ENCODE data around the gene AREG. TPM values are rescaled to one million over a fixed set of nuclear protein-coding genes. Genes with fewer than 3 reads are reported as not detected.

Gene AREG
- total RNA-seq, 1 donor from 2014 or later = 17.1 TPM

DNA sequence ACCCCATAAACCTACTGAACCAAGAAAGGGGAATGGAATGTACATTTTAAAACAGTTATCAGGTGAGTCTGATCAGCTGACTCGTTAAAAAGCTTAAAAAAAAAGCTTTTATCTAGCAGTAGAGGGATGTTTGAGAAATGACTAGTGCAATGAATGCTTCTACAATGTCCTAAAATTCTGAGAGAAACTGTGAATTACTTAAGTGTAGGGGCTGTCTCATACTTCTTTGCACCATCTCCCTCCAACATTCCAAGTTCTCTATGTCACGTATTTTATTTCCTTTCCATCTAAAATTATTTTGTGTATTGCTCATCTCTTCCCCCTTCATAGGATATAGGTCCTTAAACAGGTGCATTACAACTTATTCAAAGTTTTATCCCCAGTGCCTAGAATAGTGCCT is 11.9 kb upstream of the AREG start:
- H3K4me3 Mint-ChIP-seq = no peak overlapping the region
- H3K27ac Mint-ChIP-seq = no peak overlapping the region
- TF ChIP-seq, protein P1, sequence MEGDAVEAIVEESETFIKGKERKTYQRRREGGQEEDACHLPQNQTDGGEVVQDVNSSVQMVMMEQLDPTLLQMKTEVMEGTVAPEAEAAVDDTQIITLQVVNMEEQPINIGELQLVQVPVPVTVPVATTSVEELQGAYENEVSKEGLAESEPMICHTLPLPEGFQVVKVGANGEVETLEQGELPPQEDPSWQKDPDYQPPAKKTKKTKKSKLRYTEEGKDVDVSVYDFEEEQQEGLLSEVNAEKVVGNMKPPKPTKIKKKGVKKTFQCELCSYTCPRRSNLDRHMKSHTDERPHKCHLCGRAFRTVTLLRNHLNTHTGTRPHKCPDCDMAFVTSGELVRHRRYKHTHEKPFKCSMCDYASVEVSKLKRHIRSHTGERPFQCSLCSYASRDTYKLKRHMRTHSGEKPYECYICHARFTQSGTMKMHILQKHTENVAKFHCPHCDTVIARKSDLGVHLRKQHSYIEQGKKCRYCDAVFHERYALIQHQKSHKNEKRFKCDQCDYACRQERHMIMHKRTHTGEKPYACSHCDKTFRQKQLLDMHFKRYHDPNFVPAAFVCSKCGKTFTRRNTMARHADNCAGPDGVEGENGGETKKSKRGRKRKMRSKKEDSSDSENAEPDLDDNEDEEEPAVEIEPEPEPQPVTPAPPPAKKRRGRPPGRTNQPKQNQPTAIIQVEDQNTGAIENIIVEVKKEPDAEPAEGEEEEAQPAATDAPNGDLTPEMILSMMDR (conservative IDR thresholded peaks at IDR 0.05) = no peak
- no peaks in the 10 kb centered on the region for H3K36me3 Mint-ChIP-seq
- H3K4me1 Mint-ChIP-seq (ENCODE audit: unreplicated experiment) = no peaks in the 10 kb centered on the region
- H3K27me3 Mint-ChIP-seq = no peaks in the 10 kb centered on the region
- DNase-seq (ENCODE audit: extremely low spot score, unreplicated experiment) = no peak
- no peaks in the 10 kb centered on the region for H3K9me3 Mint-ChIP-seq

DNA sequence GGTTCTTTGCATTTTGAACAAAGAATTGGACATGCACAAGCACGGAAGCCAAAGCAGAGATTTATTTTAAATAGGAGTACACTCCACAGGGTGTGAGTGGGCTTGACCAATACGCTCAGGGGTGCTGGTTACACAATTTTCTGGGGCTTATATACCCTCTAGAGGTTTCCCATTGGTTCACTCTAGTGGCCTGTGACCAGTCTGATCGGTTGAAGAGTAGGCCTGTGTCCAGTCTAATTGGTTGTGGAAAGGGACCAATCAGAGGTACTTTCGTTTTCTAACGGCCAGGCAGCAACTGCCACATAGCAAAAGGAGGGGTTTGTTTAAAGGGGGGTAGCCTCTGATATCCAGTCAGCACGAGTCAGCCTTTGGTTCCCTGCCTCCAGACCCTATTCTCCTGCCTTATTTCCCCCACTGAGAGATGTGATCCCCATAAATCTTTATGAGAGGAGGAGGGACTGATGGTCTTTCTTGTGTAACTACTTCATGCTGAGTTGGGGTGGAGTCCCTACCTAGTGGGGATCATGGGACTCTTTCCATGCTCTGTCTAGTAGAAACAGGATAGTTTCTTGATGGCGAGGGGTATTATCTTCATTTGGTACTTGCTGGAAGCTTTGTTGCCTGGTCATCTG is 11.3 kb upstream of the AREG start:
- H3K27ac Mint-ChIP-seq = no peak overlapping the region
- TF ChIP-seq, protein P1 (conservative IDR thresholded peaks at IDR 0.05) = no peak
- no peaks in the 10 kb centered on the region for H3K27me3 Mint-ChIP-seq

DNA sequence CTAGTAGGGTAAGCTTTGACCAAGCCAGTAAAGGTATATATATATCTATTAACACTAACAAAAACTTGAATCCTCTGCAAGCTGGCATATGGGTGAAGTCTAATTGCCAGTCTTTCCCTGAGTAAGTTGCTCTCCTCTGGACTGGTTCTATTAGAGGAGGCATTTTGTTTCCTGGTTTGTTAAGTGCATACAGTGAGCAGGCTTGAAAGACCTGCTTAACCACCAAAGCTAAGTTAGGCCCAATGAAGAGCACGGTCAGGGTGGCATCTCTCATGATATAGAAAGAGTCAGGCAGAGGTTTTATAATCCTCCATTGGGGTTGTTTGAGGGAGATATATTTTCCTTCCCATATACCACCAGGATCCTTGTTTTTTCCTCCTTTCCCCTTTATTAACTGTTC is 9.6 kb upstream of the AREG start:
- Mint-ChIP-seq H3K27me3 (no peaks in the 10 kb centered on the region), H3K27ac (no peak overlapping the region), H3K9me3 (no peaks in the 10 kb centered on the region), H3K36me3 (no peaks in the 10 kb centered on the region), H3K4me3 (no peak overlapping the region), H3K4me1 (ENCODE audit: unreplicated experiment) (no peaks in the 10 kb centered on the region)
- DNase-seq (ENCODE audit: extremely low spot score, unreplicated experiment) = no peak
- TF ChIP-seq, protein P1 (conservative IDR thresholded peaks at IDR 0.05) = no peak

More for the DNA sequence above, 11.3 kb upstream of the AREG start:
- H3K36me3 Mint-ChIP-seq = no peaks in the 10 kb centered on the region
- no peaks in the 10 kb centered on the region for H3K9me3 Mint-ChIP-seq
- H3K4me1 Mint-ChIP-seq (ENCODE audit: unreplicated experiment) = no peaks in the 10 kb centered on the region
- H3K4me3 Mint-ChIP-seq = no peak overlapping the region
- no peak for DNase-seq (ENCODE audit: extremely low spot score, unreplicated experiment)

DNA sequence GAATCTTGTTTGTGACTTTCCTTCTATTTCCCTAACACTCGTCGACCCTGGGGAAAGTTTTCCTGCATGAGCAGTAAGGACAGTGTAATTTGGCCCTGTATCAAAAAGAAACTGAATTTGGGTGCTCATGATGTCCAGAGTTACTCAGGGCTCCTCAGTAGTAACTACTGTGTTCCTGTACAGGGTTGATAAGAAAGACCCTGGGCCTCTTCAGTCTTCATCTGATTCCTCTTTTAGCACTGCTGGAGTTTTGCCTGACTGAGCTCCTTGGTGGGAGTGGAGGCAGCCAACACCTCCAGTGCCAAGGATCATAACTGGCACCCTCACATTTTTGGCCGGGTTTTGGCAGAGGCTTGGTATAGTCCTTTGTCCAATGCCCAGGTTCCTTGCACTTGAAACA is 7.1 kb upstream of the AREG start:
- no peaks in the 10 kb centered on the region for H3K36me3 Mint-ChIP-seq
- peaks cover 2% of the 10 kb centered on the region for H3K27me3 Mint-ChIP-seq
- H3K4me1 Mint-ChIP-seq (ENCODE audit: unreplicated experiment) = no peaks in the 10 kb centered on the region
- no peak for DNase-seq (ENCODE audit: extremely low spot score, unreplicated experiment)
- no peaks in the 10 kb centered on the region for H3K9me3 Mint-ChIP-seq
- H3K4me3 Mint-ChIP-seq = no peak overlapping the region
- TF ChIP-seq, protein P1 (conservative IDR thresholded peaks at IDR 0.05) = no peak
- H3K27ac Mint-ChIP-seq = no peak overlapping the region

DNA sequence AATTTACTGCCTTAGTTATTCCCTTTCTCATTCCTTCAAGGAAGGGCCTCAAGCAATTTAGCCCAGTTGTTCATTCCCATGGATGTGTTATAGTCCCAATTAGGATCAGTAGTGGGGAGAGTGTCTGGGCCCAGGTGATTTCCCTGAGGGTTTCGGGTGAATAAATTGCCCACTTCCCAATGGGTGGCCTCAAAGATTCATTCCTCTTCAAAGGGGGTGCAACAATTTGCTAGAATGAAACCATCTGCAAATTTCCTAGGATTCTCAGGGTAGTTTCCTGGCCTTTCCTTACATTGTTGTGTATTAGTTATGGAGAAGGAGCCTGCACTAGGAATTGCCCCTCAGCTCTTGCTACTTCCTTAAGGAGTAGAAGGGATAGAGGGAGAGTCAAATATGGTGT is 6.3 kb upstream of the AREG start:
- TF ChIP-seq, protein P1 (conservative IDR thresholded peaks at IDR 0.05) = no peak
- no peak overlapping the region for H3K4me3 Mint-ChIP-seq
- H3K27ac Mint-ChIP-seq = no peak overlapping the region
- no peak for DNase-seq (ENCODE audit: extremely low spot score, unreplicated experiment)
- peaks cover 2% of the 10 kb centered on the region for H3K27me3 Mint-ChIP-seq
- H3K36me3 Mint-ChIP-seq = no peaks in the 10 kb centered on the region
- no peaks in the 10 kb centered on the region for H3K4me1 Mint-ChIP-seq (ENCODE audit: unreplicated experiment)
- H3K9me3 Mint-ChIP-seq = no peaks in the 10 kb centered on the region

DNA sequence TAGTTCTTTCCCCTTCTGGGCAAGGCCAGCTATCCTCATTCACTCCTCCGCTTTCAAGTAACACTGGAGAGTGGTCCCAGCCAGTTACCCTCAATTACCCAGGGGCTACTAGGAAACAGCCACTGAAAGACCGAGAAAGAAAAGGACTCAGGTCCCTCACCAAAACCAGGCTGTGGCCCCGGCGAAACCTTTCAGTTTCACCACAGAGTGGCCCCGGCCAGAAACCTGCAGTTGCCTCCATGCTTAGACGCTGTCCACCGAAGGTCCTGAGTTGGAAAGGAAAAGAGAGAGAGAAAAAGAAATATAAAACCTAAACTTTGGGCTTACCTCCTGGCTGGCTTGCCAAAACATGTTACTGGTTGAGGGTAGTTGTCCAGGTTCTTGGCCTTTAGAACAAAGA is 5.0 kb upstream of the AREG start:
- Mint-ChIP-seq H3K9me3 (no peaks in the 10 kb centered on the region), H3K27me3 (peaks cover 11% of the 10 kb centered on the region), H3K4me3 (no peak overlapping the region), H3K36me3 (no peaks in the 10 kb centered on the region), H3K27ac (no peak overlapping the region), H3K4me1 (ENCODE audit: unreplicated experiment) (no peaks in the 10 kb centered on the region)
- no peak for DNase-seq (ENCODE audit: extremely low spot score, unreplicated experiment)
- TF ChIP-seq, protein P1 (conservative IDR thresholded peaks at IDR 0.05) = no peak
